IPS-NIHi11 (cell line): ENCODE results near the gene PYGB.

Source experiments
- DNase-seq: peaks from one replicate; pipeline ENCODE4 v3.0.0; 2012; ENCODE audit warnings: mixed read lengths, low spot score

PYGB gene

DNA sequence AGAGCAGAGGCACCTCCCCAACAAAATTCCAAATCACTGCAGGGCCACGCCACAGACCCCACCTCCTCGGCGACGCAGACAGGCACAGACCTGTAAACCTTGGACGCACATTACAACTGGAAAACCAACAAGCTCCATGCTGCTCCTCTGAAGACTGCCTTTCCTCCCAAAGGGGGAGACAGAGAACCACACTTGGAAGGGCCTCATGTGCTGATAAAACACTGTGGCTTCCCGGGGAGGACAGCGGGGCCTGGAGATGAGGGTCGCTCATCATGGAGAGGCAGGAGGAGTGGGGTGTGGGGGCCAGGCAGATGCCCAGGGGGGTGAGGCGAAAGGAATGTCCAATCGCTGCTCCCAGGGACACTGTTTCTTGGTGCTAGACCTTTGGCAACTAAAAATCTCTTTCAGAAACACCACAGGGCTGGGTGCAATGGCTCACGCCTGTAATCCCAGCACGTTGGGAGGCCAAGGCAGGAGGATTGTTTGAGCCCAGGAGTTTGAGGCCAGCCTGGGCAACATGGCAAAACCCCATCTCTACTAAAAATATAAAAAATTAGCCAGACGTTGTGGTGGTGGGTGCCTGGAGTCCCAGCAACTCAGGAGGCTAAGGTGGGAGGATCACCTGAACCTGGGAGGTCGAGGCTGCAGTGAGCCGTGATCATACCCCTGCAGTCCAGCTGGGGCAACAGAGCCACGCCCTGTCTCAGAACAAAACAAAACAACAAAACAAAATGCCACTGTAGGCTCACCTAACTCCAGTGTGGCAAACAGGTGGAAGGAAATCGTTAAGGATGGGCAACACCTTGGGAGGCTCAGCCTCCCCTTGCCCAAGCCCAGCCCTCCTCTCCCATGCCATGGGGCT, 88.9 kb downstream of the PYGB start:
- no peak for DNase-seq

DNA sequence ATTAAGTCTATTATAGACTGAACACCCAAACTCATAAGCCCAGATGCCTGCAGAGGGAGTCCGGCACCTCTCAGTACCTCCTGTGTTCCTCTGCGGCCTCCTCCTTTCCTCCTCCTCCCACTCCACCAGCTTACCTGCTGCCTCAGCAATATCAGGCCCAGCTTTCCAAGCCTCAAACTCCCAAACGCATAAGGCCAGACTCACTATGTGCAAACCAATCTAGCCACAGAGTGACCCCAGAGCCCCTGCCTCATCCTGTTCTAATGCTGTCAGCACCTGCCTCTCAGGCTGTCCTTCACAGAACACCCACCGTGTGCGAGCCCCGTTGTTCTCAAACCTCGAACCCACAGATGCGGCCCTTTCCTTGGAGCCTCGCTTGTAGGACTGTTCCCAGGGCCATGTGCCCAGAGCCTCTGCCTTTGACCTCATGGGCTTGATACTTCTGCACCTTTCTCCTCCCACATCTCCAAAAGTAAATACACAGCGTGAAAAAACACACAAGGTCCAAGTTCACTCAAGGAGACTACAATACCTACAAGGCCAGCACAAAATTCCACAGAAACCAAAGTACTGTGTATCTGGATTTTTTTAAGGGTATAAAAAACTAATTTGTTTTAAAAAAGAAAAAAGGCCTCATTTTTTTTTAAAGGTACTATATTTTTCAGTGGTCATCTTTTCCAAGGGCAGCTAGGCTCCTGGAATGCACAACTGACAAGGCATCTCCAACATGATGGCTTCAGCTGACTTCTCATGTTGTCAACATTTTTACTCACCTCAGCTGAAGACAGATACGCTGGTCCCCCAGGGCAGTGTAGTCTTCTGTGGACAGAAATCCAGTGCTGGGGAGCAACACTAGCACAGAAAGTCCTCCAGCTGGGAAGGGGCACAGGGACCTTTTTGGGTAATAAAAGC, 90.5 kb downstream of the PYGB start:
- DNase-seq = no peak

DNA sequence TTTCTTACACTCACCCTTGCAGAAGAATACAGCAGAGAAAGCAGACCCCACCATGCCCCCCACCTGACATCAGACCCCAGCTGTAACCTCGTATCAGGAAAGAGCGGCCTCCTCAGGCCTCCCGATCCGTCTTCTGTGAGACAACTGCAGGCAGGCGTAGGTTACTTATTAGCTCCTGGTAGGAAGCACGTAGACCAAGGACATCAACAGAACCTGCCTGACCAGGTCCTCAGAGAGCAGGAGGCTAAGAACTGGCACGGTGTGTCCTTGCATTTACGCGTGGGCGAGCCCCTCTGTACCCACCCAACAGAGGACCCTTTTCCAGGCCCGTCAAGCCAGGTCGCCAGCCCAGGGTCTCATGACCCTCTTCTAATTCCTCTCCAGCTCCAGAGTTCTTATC, 91.7 kb downstream of the PYGB start:
- DNase-seq = no peak

DNA sequence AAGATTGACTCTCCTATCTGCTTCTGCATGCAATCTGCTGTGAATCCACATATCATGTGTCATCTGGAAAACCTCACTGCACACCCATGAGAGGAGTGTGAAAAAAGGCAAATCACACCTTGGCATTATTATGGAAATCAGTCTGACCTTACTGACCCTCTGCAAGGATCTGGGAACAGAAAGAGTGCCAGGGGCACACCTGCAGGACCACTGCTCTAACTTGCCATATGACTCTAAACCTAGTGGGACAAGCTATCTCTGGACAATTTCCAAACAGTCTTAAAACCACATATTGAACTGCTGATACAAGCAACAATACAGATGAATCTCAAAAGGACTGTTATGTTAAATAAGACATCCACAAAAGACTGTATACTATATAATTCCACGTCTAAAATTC, 92.5 kb downstream of the PYGB start:
- no peak for DNase-seq

DNA sequence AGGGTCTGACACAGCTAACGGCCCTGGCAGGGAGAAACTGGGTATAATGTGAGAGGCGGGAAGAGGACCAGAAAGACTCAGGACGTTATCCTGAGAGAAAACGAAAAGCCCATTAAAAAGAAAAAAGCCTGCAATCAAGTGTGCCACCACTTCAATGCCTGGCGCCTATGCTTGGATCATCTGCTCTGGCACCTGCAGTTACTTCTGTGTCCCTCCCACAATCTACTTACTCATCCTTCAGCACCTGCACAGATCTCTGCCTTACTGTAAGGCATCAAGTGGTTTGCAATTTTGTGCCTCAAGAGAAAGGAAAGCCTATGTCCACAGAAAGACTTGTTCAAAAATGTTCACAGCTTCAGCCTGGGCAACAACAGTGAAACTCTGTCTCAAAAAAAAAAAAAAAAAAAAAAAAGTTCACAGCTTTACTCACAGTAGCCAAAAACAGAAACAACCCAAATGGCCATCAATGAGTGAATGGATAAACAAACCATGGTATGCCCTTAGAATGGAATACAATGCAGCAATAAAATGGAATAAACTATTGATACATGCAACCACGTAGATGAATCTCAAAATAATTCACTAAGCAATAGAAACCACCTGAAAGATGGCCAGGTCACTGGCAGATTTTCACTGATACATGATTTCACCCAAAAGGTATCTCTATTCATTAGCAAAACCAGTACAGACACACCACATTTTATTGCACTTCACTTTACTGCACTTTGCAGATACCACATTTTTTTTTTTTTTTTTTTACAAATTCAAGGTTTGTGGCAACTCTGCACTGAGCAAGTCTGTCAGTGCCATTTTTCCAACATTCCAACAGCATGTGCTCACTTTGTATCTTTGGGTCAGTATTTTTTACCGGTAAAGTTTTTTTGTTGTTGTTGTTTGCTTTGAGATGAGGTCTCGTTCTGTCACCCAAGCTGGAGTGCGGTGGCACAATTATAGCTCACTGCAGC, 94.1 kb downstream of the PYGB start:
- no peak for DNase-seq

DNA sequence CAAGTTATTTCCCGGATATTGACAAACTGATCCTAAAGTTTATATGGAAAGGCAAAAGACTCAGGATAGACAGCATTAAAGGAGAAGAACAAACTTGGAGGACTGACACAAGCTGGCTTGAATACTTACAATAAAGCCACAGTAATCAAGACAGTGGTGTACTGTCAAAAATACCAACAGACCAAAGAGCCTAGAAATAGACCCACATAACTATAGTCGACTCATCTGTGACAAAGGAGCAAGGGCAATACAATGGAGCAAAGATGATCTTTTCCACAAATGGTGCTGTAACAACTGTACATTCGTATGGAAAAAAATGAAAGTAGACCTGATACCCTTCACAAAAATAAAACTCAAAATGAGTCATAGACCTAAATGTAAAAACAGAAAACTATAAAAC, 96.7 kb downstream of the PYGB start:
- no peak for DNase-seq

DNA sequence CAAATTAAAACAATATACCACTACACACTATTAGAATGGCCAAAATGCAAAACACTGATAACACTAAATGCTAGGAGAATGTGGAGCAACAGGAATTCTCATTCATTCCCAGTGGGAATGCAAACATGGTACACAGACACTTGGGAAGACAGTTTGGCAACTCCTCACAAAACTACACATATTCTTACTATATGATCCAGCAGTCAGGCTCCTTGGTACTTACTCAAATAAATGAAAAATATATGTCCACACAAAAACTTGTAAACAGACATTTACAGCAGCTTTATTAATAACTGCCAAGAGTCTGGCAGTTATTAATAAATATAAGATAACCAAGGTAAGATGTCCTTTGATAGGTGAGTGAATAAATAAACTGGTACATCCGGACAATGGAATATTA, 97.8 kb downstream of the PYGB start:
- no peak for DNase-seq

DNA sequence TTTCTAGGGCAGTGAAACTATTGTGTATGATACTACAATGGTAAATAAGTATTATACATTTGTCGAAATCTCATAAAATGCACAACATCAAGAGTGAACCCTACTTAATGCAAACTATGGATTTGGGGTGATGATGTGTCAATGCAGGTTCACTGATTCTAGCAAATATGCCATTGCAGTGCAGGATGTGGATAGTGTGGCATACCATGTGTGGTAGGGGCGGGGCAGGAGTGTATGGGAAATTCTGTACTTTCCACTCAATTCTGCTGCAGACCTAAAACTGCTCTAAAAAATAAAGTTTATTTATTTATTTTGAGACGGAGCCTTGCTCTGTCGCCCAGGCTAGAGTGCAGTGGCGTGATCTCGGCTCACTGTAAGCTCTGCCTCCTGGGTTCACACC, 98.5 kb downstream of the PYGB start:
- DNase-seq = no peak
